Measurements from ENCODE around the gene RAB3D.

Gene RAB3D

DNA sequence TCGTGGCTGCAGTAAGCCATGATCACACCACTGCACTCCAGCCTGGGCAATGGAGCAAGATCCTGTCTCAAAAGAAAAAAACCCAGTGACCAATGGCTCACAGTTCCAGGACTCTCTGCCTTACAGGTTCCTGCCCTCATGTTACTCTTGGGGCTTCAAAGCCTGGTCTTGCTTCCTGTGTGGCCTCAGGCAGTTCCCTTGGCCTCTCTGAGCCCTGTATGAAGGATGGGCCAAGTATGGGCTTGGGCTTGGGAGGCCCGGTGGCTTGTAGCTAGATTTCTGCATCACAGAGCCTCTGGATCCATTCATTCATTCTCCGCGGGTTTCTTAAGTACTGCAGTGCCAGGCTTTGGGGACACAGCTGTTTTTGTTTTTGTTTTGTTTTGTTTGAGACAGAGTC is 44.3 kb downstream of the RAB3D start:
- DNase-seq: no peak

DNA sequence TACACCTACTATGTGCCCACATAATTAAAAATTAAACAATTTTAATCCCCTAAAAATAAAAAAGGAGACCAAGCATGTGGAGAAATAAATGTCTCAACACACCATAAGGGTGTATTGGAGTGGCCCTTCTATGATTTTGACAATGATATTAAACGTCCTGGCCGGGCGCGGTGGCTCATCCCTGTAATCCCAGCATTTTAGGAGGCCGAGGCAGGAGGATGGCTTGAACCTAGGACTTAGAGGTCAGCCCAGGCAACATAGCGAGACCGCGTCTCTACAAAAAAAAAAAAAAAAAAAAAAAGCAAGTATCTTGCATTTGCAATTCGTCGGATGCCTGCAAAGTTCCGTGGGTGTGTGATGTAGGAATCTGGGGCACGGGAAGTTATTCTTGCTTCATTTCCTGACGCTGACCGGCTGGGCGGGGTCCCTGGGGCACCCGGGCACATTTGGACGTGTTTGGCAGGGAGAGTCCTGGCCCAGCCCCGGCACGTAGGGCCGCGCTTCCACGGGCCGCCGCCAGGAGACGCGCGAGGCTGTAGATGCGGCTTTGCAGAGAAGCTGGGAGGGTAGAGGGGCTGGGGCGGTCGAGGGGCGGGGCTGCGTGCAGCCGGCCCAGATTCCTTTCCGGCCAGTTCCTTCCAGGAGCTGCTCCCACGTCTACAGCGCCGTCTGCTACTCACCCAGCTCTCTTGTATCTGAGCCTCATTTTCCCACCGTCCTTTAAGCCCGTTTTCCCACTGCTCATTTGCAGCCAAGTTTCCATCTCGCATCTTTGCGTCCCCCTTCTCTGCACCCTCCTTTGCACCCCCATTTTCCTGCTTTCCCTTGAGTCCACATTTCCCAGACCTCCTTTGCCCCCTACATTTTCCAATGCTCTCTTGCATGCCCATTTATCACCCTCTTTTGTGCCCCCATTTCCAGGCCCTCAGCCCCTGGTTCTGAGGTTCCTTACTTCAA is 45.7 kb downstream of the RAB3D start:
- DNase-seq: peak; percentile 81

DNA sequence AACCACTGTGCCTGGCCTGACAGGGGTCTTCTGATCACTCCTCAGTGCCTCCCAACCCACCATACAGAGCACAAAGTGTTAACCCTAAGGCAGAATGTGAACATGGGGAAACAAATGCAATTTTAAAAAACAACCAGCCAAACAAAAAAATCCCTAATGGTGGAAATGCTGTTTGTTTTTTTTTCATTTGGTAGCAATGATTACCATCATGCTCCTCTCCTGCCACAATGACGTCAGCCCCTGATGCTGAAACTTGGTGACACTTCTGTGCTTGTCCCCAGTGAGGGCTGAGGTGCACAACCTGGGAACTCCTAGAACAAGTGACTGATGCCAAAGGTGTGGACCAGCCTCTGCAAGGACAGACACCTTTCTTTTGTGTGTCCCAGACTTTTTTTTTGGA is 47.5 kb downstream of the RAB3D start:
- no peak for DNase-seq

DNA sequence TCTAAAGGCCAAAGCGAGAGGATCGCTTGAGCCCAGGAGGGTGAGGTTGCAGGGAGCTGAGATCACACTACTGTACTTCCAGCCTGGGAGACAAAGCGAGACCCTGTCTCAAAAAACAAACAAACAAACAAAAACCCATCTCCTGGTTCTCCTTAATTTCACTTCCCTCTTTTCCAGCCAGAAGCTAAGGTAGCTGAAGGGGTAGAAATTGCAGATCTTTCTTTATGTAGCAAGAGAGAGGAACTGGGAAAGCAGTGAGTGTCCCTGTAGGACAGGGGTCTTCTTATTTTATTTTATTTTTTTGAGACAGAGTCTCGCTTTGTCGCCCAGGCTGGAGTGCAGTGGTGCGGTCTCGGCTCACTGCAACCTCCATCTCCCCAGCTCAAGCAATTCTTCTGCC is 48.0 kb downstream of the RAB3D start:
- no peak for DNase-seq

DNA sequence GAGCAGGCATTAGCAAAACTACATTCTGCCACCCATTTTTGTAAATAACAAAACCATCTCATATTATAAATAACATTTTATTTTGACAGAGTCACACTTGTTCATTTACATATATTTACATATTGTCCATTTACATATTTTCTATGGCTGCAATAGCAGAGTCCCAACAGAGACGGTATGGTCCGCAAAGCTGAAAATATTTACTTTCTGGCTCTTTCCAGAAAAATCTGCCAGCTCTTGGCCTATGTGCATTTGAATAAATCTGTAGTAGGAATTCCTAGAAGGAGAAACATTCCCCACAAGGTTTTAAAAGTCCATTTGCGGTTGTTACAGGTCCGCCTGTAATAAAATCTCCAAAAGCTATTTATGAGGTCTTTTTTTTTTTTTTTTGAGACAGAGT is 49.2 kb downstream of the RAB3D start:
- no peak for DNase-seq

DNA sequence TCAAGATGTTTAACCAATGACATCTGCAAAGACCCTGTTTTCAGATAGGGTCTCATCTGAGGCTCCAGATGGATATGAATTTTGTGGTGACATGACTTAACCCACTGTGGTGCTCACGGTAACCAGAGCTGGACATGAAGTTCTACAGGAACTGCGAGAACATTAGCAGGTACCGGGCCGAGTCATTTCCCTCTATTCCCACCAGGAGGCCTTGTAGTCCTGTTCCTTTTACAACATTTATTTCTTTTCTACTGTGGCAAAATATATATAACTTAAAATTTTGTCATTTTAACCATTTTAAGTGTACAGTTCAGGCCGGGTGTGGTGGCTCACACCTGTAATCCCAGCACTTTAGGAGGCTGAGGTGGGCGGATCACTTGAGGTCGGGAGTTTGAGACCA is 51.1 kb downstream of the RAB3D start:
- DNase-seq: no peak

DNA sequence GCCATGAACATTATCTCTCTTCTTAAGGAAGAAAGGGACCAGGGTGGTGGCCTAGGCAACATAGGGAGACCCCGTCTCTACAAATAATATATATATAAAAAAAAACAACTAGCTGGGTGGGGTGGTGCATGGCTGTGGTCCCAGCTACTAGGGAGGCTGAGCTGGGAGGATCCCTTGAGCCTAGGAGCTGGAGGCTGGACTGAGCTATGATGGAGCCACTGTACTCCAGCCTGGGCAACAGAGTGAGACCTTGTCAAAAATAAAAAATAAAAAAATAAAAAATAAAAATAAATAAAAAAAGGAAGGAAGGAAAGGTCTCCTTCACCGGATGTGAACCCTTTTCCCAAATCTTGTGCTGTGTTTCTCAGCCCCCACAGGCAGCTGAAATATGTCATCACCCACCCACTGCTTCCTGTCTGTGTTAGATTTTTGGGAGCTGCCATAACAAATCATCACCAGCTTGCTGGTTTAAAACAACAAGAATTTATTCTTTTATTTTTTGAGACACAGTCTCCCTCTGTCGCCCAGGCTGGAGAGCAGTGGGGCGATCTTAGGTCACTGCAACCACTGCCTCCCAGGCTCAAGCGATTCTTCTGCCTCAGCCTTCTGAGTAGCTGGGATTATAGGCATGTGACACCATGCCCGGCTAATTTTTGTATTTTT is 53.0 kb downstream of the RAB3D start:
- DNase-seq: no peak

DNA sequence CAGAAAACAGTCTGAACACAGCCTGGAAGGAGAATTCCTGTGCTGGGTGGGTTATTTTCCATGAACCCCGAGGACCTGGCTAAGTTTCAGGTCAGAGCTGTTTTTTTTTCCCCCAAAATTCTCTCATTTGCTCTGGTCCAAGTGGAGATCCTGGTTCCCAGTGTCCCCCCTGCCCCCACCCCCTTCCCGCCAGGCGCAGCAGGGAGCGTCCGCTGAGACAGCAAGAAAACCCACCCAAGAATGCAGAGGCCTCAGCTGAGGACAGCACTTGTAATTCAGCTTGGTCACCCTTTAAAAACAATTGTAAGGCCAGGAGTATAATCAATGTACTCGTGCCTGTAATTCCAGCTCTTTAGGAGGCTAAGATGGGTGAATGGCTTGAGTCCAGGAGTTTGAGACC is 54.9 kb downstream of the RAB3D start:
- no peak for DNase-seq

DNA sequence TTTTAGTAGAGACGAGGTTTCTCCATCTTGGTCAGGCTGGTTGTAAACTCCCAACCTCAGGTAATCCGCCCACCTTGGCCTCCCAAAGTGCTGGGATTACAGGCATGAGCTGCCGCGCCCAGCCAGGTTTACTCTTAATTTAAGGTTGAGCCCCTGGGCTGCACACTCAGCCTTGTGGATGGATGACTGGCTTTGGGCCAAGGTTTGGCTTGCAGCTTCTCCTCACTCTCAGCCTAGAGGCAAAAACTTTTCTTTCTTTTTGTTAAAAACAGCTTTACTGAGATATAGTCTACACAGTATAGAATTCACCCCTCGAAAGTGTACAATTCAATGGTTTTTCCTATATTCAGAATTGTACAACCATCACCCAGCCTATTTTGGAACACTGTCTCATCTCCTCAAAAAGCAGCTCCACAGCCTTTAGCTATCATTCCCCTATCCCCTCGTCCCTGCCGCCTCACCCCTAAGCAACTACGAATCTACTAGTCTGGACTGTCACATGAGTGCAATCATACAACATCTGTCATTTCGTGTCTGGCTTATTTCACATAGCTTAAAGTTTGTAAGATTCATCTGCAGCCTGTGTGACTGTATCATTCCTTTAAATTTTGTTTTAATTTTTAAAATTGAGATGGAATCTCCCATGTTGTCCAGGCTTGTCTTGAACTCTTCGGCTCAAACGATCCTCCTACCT is 58.0 kb downstream of the RAB3D start:
- DNase-seq: no peak

DNA sequence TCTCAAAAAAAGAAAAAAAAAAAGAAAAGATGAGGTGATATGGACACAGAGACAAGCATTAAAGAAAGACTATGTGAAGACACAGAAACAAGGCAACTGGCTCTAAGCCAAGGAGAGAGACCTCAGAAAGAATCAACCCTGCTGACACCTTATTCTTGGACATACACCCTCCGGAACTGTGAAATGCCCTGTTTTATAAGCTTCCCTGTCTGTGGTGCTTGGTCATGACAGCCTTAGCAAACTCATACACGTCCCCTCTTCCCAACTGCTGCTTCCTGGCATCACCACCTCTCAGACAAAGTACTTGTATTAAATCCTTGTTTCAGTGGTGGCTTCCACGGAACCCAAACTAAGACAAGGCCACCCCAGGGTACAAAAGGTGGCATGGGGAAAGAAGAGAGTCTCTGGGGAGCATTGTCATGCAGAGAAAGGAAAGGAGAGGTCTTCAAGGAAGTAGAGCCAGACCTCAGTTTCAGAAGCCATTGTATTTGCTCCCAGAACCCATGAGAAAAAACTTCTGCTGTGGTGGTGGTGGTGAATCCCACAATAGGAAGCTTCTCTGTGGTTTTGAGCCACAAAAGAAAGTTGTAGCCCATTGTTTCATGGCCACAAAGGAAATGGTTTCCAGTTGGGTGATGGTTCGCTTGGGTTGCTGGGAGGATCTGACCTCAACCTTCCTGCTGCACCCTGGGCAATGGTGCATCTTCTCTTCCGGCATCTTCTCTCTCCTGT is 59.8 kb downstream of the RAB3D start:
- peak; percentile 74 for DNase-seq

DNA sequence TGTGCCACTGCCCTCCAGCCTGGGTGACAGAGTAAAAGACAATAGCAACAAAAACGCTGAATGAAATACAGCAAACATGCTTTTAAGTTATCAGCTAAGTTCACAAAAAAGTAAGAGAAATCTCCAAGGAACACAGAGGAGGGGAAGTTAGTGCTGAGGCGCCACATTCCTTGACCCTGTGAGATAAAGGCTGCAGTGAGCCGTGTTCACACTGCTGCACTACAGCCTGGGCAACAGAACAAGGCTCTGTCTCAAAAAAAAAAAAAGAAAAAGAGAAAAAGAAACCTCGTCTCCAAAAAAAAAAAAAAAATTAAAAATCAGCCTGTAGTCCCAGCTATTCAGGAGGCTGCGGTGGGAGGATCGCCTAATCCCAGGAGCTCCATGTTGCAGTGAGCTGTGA is 60.8 kb downstream of the RAB3D start:
- DNase-seq: no peak

DNA sequence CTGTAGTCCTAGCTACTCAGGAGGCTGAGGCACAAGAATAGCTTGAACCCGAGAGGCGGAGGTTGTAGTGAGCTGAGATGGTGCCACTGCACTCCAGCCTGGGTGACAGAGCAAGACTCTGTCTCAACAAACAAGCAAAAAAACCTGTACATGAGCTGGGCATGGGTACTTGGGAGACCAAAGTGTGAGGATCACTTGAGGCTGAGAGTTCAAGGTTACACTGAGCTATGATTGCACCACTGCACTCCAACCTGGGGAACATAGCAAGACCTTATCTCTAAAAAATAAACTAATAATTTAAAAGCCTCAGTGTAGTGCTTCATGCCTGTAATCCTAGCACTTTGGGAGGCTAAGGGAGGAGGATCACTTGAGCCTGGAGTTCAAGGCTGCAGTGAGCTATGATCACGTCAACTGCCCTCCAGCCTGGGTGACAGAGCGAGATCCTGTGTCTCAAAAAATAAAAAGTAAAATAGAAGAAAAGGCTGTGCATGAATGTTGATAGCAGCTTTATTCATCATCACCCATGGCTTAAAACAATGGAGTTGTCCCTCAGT is 64.8 kb downstream of the RAB3D start:
- DNase-seq: no peak

DNA sequence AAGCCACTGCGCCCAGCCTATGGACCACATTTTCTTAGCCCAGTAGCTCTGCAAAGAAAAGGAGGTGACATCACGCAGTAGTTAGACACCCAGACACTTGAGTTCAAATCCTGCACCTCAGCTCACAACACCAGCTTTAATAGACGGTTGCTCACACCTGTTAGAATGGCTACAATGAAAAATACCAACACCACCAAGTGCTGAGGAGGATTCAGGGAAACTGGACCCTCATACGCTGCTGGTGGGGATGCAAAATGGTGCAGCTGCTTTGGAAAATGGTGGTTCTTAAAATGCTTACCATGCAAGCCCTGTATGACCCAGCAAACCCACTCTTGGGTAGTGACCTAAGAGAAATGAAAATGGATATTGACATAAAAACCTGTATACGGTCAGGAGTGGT is 65.5 kb downstream of the RAB3D start:
- no peak for DNase-seq

DNA sequence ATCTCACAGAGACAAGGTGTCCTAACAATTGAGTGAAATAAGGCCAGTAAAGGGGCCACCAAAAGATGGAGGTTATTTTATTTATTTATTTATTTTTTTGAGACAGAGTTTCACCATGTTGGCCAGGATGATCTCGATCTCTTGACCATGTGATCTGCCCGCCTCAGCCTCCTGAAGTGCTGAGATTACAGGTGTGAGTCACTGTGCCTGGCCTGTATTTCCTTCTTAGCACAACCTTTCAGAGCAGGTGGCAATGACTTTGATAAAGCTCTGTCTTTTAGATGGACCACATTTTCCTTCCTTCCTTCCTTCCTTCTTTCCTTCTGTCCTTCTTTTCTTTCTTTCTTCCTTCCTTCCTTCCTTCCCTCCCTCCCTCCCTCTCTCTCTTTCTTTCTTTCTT is 66.2 kb downstream of the RAB3D start:
- DNase-seq: no peak
